ENCODE measurements around the gene PLEKHA6.
"Not testable (repeated sequence)": the region's sequence is repeated elsewhere in the genome, so short reads cannot be mapped to it uniquely, and the experiment has no call there.

Gene PLEKHA6

GRCh38 chr1:204316164-204316563 is 43.6 kb downstream of the PLEKHA6 start:
- DNase-seq (ENCODE audit: low read depth in 2 of 2) = no peak

DNA sequence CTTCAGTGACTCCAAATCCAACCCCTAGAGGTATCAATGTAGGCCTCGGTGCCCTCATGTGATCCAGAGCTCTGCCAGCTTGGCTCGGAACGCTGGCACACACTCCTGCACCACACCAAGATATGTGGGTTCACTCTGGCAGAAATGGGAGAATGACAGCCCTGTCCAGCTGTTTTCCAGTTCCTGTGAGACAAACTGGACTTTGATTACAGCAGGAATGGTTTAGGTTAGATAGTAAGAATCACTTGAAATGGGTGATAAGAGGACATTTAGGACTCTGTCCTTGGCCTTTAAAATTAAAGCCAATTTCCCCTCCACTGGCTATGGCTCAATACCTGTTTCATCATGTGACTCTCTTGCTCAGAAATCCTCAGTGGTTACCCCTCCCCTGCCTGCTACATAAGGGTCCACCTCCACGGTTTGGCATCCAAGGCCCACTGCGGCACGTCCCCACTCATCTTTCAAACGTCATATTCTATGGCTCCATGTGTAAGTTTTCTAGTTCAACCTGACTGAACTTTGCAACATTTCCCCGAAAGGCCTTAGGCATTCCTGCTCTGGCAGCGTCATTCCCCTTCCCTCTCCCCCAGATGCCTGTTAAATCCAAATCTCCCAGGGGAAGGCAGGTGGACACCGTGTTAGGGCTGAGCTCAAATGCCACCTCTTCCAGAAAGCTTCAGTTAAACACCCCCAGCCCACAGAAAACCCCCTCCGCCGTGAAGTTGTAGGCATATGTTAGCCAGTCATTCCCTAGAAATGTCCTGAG is 44.7 kb downstream of the PLEKHA6 start:
- DNase-seq (ENCODE audit: low read depth in 2 of 2) = no peak

DNA sequence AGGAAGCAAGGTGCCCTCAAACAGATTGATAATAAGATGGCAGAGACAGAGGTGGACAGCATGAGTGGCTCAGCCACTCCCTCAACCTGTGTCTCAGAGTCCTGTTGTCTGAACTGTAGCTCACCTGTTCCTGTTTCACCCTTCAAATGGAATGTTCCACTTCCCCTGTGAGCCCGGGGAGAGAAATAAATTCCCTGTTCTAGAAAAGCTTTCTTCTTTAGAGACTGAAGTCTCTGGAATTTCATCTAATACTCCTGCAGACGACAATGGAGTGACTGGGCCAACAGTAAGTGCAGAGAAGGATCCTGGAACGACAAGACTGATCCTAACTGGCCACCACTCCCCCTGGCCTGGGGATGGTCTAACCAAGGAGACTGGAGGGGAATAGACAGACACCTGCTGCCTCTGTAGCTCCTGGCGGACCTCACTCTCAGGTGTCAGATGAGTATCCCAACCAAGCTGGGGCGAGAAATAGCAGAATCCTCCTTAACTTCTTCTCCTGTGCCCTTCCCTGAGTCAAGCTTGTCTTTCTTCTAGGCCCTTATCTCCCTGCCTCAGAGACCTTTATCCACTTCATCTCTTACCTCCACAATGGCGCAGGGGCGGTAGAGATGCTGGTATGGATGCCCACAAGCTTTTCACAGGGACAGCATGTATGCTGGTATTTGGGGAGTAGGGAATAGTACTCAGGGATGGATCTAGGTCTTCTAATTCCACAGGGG is 45.4 kb downstream of the PLEKHA6 start:
- no peak for DNase-seq (ENCODE audit: low read depth in 2 of 2)

DNA sequence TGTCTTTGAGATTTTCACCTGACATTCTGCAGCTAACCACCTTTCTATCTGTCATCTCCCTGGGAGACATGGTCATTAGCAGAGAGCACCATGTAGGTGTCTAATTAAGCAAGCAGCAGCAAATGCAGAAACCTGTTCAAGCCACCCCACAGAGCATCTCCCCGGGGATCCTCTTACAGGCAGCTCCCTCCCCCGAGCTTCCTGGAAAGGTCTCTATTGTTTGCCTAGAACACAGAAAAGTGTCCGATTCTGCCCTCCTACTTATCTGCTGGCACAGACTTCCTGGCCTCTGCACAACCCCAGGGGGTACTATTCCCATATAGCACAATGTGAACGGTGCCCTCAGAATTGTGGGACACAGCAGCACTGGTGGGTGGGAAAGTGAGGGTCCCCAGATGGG is 46.1 kb downstream of the PLEKHA6 start:
- DNase-seq (ENCODE audit: low read depth in 2 of 2) = no peak

DNA sequence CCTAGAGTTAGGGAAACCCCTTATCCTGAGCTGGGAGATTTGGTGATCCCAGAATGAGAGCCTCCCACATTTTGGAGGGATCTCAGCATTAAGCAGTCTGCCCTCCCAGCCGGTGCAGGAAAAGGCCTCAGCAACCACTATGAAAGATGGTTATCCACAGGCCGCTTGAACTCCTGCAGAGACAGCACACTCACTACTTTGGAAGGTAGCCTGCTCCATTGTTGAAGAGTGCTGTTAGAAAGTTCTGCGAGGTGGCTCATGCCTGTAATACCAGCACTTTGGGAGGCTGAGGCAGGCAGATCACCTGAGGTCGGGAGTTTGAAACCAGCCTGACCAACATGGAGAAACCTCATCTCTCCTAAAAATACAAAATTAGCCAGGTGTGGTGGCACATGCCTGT is 48.8 kb downstream of the PLEKHA6 start:
- not testable (repeated sequence) for DNase-seq (ENCODE audit: low read depth in 2 of 2)

DNA sequence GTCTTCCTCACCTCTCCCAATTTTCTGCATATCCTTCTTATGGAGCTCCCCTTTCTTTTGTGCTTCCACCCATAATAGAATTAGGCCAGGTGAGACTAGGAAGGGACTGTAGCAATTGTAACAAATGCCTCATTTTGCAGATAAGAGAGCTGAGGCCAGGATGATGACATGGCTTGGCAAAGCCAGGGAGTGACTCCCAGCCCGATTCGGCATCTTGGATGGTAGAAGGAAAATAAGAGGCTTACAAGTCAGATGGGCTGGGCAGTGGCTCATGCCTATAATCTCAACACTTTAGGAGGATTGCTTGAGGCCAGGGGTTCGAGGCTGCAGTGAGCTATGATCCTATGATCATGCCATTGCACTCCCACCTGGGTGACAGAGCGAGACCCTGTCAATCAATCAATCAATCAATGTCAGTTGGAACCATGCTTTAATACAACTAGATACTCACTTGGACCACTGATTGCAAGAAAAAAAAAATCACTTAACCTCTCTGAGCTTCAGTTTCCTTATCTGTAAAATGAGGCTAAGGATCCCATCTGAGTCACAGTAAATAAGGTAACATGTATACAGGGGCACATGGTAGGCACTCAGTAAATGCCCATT is 51.6 kb downstream of the PLEKHA6 start:
- DNase-seq (ENCODE audit: low read depth in 2 of 2) = no peak

DNA sequence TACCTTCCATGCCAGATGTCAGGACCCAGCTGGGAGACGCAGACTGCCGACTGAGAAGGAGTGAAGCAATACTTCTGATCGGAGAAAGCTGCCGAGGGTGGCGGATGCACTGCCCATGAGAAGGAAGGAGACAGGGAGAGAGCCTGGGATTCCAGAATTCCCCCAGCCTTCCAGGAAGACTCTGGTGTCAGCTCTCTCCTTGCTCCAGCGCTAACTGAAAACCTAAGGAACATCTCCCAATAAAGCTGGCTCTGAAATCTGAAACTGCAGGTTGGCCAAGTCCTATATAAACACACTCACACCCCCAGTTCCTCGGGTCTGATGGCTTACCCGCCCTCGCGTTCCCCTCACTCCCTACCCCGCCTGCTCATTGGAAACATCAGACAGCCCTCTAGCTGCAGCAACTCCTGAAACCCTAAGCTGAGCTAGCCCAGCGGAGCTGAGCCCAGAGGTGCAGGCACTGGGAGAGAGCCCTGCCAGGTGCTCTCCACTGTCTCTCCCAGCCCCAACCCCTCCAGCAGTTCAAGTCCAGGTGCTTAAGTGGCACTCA is 52.3 kb downstream of the PLEKHA6 start:
- DNase-seq (ENCODE audit: low read depth in 2 of 2) = no peak

DNA sequence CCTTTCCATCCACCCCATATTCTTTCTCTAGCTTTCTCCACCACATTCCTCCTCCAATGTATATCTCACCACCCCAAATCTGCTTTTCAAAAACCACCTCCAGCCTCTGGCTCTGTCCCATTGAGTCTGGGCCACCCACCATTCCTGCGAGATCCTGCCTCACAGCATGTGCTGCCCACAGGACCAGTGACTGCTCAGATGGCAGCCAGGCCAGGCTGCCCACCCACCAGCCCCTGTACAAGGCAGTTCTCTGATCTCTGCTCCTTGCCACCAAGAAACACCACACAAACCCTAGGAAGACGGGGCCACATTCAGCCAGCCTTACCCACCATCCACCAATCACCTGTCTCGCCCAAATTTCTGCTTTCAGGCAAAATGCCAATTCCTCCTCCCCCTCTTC is 53.7 kb downstream of the PLEKHA6 start:
- DNase-seq (ENCODE audit: low read depth in 2 of 2) = no peak

GRCh38 chr1:204304067-204304466 is 55.7 kb downstream of the PLEKHA6 start:
- DNase-seq (ENCODE audit: low read depth in 2 of 2) = no peak

- DNase-seq (ENCODE audit: low read depth in 2 of 2) = no peak
Observed at GRCh38 chr1:204302769-204303168, 57.0 kb downstream of the PLEKHA6 start.

GRCh38 chr1:204301171-204301957 is 58.4 kb downstream of the PLEKHA6 start:
- DNase-seq (ENCODE audit: low read depth in 2 of 2) = no peak

DNA sequence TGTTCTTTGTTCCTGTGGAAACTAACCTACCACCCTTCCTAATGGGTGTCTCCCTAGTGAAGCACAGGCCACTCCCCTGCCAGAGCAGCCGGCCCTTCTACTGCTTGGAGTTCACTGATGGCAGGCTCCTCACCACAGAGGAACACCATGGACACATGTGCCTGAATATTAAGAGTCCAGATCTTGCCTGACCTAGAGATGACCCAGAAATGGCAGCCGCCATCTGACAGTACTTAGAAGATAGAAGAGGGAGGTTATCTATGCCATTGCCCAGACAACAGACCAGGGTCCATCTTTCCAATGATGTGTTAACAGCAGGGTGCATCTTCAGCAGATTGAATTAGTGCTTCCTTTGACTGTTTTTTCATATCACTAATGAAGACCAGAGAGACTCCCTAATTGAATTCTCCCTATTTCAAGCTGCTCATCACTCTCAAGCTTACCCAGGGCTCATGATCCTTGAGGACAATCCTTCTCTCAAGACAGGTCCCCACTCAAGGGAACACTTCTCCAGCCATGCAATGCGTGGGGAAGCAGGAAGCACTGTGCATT is 59.8 kb downstream of the PLEKHA6 start:
- DNase-seq (ENCODE audit: low read depth in 2 of 2) = no peak

- DNase-seq (ENCODE audit: low read depth in 2 of 2) = no peak
Observed at GRCh38 chr1:204296431-204296988, 63.2 kb downstream of the PLEKHA6 start.

GRCh38 chr1:204295671-204296070 is 64.1 kb downstream of the PLEKHA6 start:
- no peak for DNase-seq (ENCODE audit: low read depth in 2 of 2)

DNA sequence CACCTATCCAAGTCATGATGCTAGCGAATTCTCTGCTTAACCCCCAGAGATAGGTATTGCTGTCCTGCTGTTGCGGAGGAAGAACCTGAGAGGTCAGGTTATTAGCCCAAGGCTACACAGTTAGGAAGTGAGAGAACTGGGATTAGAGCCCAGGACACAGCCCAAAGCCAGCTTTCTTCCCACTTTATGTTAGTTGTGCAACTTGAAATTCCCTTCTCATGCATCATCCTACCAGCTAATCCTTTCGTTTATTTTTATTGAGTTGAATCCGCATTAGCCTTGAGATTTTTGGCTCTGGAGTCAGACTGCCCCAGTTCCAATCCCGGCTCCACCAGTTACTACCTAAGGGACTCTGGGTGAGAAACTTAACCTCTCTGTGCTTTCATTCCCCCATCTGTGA is 65.4 kb downstream of the PLEKHA6 start:
- no peak for DNase-seq (ENCODE audit: low read depth in 2 of 2)

DNA sequence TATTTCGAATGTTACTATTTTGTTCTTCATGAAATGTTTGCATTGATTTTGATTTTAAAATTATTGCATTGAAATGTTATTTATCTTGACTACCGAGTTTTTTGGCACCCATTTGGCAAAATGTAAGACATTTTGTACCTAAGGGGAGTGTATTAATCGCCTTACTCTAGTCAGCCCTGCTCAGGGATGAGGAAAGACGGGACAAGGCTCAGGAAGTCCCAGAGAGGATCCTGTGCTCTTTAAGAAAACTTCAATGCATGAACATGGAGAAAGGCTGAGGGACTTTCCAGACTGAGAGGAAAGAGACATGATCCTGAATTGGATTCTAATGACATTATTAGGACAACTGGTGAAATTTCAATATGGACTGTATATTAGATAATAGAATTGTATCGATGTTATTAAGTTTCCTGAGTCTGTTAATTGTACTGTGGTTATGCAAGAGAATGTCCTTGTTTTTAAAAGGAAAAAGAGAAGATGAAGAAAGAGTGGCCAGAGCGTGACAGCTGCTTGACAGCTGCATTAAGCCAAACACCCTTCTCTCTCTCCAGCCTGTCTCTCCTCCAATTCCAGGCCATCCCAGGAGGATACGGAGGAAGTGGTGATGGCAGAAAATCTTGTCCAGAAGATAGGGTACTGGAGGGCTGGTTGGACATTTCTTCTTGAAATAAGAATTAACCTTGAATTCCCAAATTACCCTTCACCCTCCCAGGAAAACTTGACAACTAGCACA is 66.0 kb downstream of the PLEKHA6 start:
- no peak for DNase-seq (ENCODE audit: low read depth in 2 of 2)

- DNase-seq (ENCODE audit: low read depth in 2 of 2) = no peak
Observed at GRCh38 chr1:204292740-204293139, 67.0 kb downstream of the PLEKHA6 start.

DNA sequence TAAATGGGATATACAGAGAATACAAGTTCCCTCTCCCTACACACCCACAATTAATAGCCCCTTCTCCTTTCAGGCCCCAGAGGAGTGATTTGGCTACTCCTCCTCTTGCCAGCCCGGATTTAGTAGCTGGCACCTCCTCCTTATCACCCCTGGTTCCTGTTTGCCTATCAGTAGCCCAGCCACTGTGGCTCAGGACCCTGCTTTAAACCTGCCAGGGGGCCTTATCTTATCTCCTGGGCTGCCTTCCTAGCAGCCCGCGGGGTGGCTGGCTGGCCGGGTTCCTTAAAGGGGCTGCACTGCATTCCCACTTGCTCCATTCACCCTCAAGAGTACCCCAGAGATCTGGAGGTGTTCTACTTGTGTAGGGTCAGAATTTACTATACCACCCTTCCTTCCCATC is 70.4 kb downstream of the PLEKHA6 start:
- no peak for DNase-seq (ENCODE audit: low read depth in 2 of 2)

- no peak for DNase-seq (ENCODE audit: low read depth in 2 of 2)
Observed at GRCh38 chr1:204288021-204288588, 71.6 kb downstream of the PLEKHA6 start.

- DNase-seq (ENCODE audit: low read depth in 2 of 2) = no peak
Observed at GRCh38 chr1:204287466-204287891, 72.2 kb downstream of the PLEKHA6 start.

Data from stimulated activated CD8-positive, alpha-beta memory T cell treated with anti-CD3 and anti-CD28 coated beads, Interleukin-2, amount 100 ng/mL, for 1 hour (primary cell).